Measurements from ENCODE around the gene TRMU.

TRMU gene

GRCh38 chr22:46355369-46355995, 20.0 kb downstream of the TRMU start:
- FAIRE-seq (no peak), DNase-seq (ENCODE audit: low spot score) (peak; percentile 38)

DNA sequence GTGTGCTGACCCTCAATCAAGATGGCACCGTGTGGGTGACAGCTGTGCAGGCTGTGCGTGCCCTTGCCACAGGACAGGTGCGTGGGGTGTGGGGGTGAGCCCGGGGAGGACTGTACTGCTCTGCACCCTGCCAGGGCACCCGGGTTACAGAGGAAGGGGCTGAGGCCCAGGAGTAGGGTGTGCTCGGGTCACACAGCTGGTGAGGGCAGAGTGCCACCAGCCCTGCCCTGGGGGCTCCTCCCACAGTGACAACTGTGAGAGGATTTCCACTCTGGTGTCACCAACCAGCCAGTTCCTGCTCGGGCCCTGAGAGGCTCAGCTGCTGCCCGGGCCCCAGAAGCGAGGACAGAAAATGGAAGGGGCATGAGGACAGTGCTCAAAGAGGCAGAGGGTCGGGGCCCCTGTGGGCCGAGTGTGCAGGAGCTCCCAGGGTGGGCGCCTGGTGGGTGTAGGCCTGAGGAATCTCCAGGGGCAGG, 20.5 kb downstream of the TRMU start:
- no peak for DNase-seq (ENCODE audit: low spot score)
- FAIRE-seq, result no peak

GRCh38 chr22:46356496-46357480, 21.3 kb downstream of the TRMU start:
- no peak for FAIRE-seq

DNA sequence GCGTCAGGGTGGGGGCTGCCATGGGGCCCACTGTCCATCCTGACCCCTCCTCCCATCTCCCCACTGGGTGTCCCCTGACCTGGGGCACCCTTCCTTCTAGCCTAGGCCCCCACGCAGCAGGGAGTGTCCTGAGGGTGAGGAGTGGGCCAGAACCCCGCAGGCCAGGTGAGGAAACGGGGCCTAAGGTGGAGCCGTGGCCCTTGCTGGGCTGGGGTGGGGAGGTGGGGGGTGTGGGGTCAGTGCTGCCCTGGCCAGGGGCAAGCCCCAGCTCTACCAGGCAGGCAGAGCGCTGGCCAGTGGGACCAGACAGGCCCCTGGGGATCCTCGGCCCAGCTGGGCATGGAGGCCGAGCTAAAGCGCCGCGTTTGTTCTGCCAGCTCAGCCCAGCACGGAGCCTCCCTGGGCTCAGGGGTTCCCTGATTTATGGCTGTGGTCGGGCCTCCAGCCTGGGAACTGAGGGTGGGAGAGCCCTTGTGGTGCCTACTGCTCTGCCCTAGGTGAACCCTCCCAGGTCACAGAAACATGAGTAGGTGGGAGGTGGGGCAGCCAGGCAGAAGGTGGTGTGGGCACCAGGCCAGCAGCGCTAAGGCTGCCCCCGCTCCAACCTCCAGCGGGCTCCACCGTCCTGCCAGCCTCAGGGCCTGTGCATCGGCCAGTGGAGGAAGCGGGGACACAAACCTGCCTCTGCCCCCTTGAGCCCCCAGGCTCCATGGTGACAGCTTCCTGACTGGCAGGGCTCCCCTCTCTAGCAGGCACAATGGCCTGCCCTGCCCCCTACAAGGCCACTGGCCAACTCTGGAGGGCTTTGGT, 22.4 kb downstream of the TRMU start:
- FAIRE-seq, result no peak
- DNase-seq (ENCODE audit: low spot score), result no peak

More at GRCh38 chr22:46356496-46357480, 21.3 kb downstream of the TRMU start:
- no peak for DNase-seq (ENCODE audit: low spot score)

- DNase-seq (ENCODE audit: low spot score) (no peak), FAIRE-seq (no peak)
These were observed 23.3 kb downstream of the TRMU start for GRCh38 chr22:46358766-46359165.

GRCh38 chr22:46359362-46359761, 23.8 kb downstream of the TRMU start:
- FAIRE-seq (no peak), DNase-seq (ENCODE audit: low spot score) (no peak)

DNA sequence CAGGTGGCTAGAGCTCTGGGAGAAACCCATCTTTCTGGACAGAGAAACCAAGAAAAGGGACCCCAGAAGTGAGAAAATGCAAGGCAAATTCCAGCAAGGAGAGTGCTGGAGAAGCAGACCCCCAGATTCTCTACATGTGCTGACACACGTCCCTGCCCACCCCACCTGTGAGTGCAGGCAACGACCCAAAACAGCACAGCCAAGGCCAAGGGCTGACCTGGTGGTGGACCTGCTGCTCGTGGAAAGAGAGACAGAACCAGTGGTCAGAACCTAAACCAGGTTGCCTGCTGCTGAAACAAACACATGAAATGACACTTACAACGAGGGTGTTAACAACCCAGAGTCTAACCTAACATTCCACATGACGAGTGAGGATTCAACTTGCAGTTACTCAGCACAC, 24.6 kb downstream of the TRMU start:
- no peak for FAIRE-seq
- no peak for DNase-seq (ENCODE audit: low spot score)

- no peak for FAIRE-seq
These were observed 25.4 kb downstream of the TRMU start for GRCh38 chr22:46360891-46361290.

GRCh38 chr22:46361826-46362202, 26.3 kb downstream of the TRMU start:
- FAIRE-seq (no peak), DNase-seq (ENCODE audit: low spot score) (no peak)

More at GRCh38 chr22:46360891-46361290, 25.4 kb downstream of the TRMU start:
- no peak for DNase-seq (ENCODE audit: low spot score)

GRCh38 chr22:46362203-46362933, 26.9 kb downstream of the TRMU start:
- no peak for FAIRE-seq
- no peak for DNase-seq (ENCODE audit: low spot score)

GRCh38 chr22:46362934-46363515, 27.5 kb downstream of the TRMU start:
- DNase-seq (ENCODE audit: low spot score) (no peak), FAIRE-seq (no peak)

DNA sequence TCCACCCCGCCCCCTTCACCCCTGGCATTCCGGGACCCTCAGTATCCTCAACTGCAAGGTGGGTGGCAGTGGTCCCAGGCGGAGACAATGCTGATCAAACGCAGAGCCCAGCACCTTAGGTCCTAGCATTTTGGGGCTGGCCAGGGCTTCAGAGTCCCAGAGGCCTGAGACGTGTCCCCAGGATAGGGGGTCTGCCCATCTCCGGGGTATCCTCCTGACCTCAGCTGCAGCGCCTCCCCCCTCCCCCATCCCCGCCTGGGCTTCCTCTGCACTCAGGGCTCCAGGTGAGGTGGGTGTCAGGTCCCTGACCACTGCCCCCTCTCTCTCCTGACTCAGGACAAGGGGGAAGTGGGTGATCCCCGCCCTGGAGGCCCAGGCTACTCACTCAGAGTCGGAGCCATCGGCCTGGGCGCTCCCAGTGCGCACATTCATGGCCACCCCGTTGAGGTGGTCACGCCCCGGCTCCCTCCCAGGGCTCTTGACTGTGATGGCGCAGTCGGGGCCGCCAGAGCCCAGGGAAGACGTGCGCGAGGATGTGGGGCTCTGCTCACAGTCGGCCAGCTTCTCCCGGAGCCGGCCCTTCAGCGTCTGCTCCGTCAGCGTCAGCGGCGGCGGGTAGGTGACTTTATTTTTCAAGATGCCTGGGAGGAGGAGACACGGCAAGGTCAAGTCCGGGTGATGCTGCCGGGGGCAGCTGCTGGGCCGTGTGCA, 28.3 kb downstream of the TRMU start:
- no peak for FAIRE-seq

GRCh38 chr22:46364341-46365165, 29.0 kb downstream of the TRMU start:
- FAIRE-seq, result no peak
- DNase-seq (ENCODE audit: low spot score), result no peak

More for the DNA sequence above, 28.3 kb downstream of the TRMU start:
- DNase-seq (ENCODE audit: low spot score), result no peak

GRCh38 chr22:46365166-46365624, 29.7 kb downstream of the TRMU start:
- DNase-seq (ENCODE audit: low spot score) (no peak), FAIRE-seq (no peak)

DNA sequence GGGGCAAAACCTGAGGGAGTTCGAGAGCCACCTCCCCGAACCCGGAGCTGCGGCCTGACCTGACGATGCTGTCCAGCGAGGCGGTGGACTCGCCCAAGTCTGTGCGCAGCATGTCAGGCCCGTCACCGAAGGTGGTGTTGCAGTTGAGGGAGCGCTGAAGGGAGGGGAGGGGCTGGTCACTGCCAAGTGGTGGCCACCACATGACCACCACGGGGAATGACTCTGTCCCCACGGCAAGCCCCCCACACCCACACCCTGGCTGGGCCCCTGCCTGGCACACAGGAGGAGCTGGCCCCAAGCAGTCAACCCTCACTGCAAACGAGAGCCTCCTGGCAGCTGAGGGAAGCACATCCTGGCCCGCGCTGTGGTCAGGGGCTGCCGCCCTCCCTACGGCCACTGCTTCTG, 30.8 kb downstream of the TRMU start:
- FAIRE-seq (no peak), DNase-seq (ENCODE audit: low spot score) (no peak)

- no peak for DNase-seq (ENCODE audit: low spot score)
- FAIRE-seq, result no peak
These were observed 31.5 kb downstream of the TRMU start for GRCh38 chr22:46366801-46367706.

- no peak for FAIRE-seq
- peak; percentile 18 for DNase-seq (ENCODE audit: low spot score)
These were observed 32.2 kb downstream of the TRMU start for GRCh38 chr22:46367707-46368191.

DNA sequence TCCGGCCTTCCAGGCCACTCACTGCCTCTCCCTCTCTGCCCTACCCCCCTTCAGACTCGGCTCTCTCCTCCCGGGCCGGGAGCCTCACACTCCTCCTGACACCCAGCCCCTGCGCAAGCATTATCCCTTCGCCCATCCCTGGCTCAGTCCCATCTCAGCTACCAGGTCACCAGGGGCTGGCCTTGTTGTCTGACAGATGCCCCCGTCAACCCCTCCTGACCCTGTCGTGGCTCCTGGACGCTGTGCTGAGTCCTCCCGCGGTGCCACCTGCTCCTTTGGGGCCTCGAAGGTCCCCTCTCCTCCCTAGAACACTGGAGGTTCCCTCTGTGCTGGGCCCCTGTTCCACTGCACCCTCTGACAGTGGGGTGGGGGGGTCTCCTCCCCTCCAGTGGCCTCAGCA, 32.9 kb downstream of the TRMU start:
- FAIRE-seq (no peak), DNase-seq (ENCODE audit: low spot score) (no peak)

Data from RCC 7860 (cell line).